Left lung (tissue), 10 donors: ENCODE data around the gene ANP32B. TPM values are rescaled to one million over a fixed set of nuclear protein-coding genes. Genes with fewer than 3 reads are reported as not detected.
"Not testable (repeated sequence)": the region's sequence is repeated elsewhere in the genome, so short reads cannot be mapped to it uniquely, and the experiment has no call there.

Experiments used
- ATAC-seq: fragments of 200-7000 bp; cut with Tn5 transposase; one replicate; pipeline ENCODE4 v1.9.1; 2020; ENCODE audit warnings: moderate library complexity
- DNase-seq, 4 donors: peaks; one replicate each; pipeline ENCODE4 v3.0.0-alpha.2; 2013 to 2020
- H3K27ac ChIP-seq, 2 donors: fragments of 200-600 bp; sonication (generic) in 1 of 2; one replicate each; pipeline versions ENCODE4 v1.5.0 to v1.8.0; 2020 to 2021
- H3K27me3 ChIP-seq, 2 donors: fragments of 200-600 bp; sonication (generic) in 1 of 2; one replicate each; pipeline versions ENCODE4 v1.5.0 to v1.8.0; 2020 to 2021
- H3K36me3 ChIP-seq, 2 donors: fragments of 200-600 bp; sonication (generic) in 1 of 2; one replicate each; pipeline versions ENCODE4 v1.5.0 to v1.8.0; 2020 to 2021
- H3K4me1 ChIP-seq, 2 donors: fragments of 200-600 bp; one replicate each; pipeline ENCODE4 v1.8.0; 2021
- H3K4me3 ChIP-seq, 2 donors: fragments of 200-600 bp; sonication (generic) in 1 of 2; one replicate each; pipeline versions ENCODE4 v1.5.0 to v1.8.0; 2020 to 2021; ENCODE audit warnings: mild to moderate bottlenecking in 1 of 2
- H3K9me3 ChIP-seq, 2 donors: fragments of 200-600 bp; sonication (generic) in 1 of 2; one replicate each; pipeline versions ENCODE4 v1.5.0 to v1.8.0; 2020 to 2021
- intact Hi-C, 2 donors: fragments of 100-400 bp; cut with DNase I; formaldehyde crosslinking; loops; one replicate each; pipeline versions ENCODE4 v1.11.2 to v1.14.2; 2022
- polyA plus RNA-seq, 6 donors: library from polyadenylated mRNA; unstranded; fragments of 120-200 nt; gene quantifications; one replicate each; pipeline ENCODE4 v1.2.1, GENCODE V29; 2013; ENCODE audit not compliant: insufficient read length in 6 of 6
- total RNA-seq, 2 donors: library from RNA; stranded (reverse); fragmentation: NEBNext Ultra II Directional; extraction: Animal tissue kit (Norgen Biotek cat#: 25700); gene quantifications; one replicate each; pipeline ENCODE4 v1.2.1, GENCODE V29; 2021
- TF ChIP-seq, protein P1 (sequence below), 2 donors: fragments of 200-600 bp; sonication (generic) in 1 of 2; IDR thresholded peaks; one replicate each; pipeline versions ENCODE4 v1.5.0 to v1.8.0; 2021; ENCODE audit warnings: antibody characterized with exemption in 2 of 2
- donor health status: DM: no; HTN: yes; CAD: no.
- donor health status: DM: no; HTN: no; CAD: no.

Gene ANP32B
- total and polyA plus RNA-seq, 8 donors = 84.9 to 318 (median 248) TPM

DNA sequence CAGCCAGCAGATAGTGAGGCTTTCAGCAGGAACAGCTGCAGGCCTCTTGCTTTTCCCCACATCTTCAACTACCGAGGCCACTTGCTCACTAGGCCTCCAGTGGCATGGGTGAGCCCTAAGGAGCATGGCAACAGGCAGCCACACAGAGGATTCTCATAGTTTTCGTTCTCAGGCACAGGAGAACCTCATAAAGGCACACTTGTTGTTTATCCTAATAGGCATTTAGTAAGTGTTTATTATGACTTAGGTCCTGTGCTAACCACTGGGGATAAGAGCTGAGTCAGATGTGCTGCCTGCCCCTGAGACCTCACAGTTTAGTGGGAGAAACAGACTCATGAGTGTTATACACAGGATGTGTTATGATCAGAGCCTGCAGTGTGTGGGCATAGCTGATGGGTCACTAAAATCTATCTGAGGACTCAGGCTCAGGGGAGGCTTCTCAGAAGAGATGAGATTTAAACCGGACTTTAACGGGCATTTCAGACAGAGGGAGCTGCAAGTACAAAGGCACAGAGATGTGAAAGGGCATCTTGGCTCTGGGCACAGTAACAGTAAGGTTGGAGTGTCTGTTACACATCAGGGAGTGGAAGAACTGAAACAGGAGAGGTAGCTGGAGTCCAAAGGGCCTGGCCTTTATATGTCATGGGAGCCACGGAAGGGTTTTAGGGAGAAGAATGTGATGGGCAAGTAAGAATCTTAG, 24.2 kb upstream of the ANP32B start:
- Histone ChIP-seq H3K4me1 (no peaks in the 10 kb centered on the region), H3K36me3 (no peaks in the 10 kb centered on the region), H3K27me3 (no peaks in the 10 kb centered on the region), H3K27ac (no peak overlapping the region), H3K9me3 (no peaks in the 10 kb centered on the region), H3K4me3 (no peak overlapping the region)
- TF ChIP-seq, protein P1, sequence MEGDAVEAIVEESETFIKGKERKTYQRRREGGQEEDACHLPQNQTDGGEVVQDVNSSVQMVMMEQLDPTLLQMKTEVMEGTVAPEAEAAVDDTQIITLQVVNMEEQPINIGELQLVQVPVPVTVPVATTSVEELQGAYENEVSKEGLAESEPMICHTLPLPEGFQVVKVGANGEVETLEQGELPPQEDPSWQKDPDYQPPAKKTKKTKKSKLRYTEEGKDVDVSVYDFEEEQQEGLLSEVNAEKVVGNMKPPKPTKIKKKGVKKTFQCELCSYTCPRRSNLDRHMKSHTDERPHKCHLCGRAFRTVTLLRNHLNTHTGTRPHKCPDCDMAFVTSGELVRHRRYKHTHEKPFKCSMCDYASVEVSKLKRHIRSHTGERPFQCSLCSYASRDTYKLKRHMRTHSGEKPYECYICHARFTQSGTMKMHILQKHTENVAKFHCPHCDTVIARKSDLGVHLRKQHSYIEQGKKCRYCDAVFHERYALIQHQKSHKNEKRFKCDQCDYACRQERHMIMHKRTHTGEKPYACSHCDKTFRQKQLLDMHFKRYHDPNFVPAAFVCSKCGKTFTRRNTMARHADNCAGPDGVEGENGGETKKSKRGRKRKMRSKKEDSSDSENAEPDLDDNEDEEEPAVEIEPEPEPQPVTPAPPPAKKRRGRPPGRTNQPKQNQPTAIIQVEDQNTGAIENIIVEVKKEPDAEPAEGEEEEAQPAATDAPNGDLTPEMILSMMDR (IDR thresholded peaks at IDR 0.05) = no peak
- intact Hi-C loops = no loop called here
- no peak for DNase-seq
- no peak for ATAC-seq

- Histone ChIP-seq H3K9me3 (no peaks in the 10 kb centered on the region), H3K4me1 (no peaks in the 10 kb centered on the region), H3K4me3 (no peak overlapping the region), H3K27ac (no peak overlapping the region), H3K27me3 (no peaks in the 10 kb centered on the region), H3K36me3 (no peaks in the 10 kb centered on the region)
- ATAC-seq = no peak
- no peak for DNase-seq
- intact Hi-C loops = no loop called here
- TF ChIP-seq, protein P1 (IDR thresholded peaks at IDR 0.05) = no peak
Measured at GRCh38 chr9:97959585-97959984, 23.6 kb upstream of the ANP32B start.

DNA sequence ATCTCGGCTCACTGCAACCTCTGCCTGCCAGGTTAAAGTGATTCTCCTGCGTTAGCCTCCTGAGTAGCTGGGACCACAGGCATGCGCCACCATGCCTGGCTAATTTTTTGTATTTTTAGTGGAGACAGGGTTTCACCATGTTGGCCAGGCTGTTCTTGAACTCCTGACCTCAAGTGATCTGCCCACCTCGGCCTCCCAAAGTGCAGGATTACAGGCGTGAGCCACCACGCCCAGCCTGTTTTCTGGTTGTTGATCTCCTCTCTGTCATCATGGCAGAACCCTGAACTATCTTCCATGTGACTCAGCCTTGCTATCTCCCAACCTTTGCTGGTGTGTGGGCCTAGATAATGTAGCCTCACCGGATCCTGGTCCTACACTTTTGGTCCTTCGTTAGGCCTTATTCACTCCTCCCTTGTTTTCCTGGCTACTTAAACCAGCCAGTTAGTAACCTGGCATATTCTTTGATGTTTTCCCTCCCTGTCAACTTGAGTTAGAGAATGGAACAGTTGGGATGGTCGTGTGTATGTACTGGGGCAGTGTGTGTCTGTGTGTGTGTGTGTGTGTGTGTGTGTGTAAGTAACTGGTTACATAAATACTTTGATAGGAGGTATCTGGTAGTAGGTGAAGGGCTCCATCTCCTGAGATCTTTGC, 22.3 kb upstream of the ANP32B start:
- H3K4me3 ChIP-seq, intact Hi-C loops, DNase-seq, H3K27me3 ChIP-seq, H3K27ac ChIP-seq, H3K9me3 ChIP-seq, H3K36me3 ChIP-seq, H3K4me1 ChIP-seq, ATAC-seq: not testable (repeated sequence)

DNA sequence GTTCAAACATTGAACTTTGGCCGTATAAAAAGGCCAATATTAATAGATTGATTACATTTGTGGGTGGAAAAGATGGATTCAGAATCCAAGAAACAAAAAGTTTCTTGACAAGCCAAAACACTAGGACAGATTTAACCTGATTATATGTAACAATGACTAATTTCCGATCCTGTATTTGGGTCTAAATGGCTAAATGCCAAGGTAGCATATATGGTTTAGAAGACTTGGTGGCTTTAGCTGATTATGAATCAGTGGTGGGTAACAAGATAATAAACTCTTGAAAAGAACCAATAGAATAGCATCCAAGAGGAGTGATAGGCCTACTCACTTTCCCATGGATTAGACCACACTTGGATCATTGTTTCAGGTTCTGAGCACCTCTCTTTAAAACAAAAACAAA, 21.8 kb upstream of the ANP32B start:
- Histone ChIP-seq H3K4me1 (no peaks in the 10 kb centered on the region), H3K27ac (no peak overlapping the region), H3K36me3 (no peaks in the 10 kb centered on the region), H3K27me3 (no peaks in the 10 kb centered on the region), H3K9me3 (no peaks in the 10 kb centered on the region), H3K4me3 (no peak overlapping the region)
- TF ChIP-seq, protein P1 (IDR thresholded peaks at IDR 0.05) = no peak
- intact Hi-C loops = no loop called here
- ATAC-seq (no peak), DNase-seq (no peak)

DNA sequence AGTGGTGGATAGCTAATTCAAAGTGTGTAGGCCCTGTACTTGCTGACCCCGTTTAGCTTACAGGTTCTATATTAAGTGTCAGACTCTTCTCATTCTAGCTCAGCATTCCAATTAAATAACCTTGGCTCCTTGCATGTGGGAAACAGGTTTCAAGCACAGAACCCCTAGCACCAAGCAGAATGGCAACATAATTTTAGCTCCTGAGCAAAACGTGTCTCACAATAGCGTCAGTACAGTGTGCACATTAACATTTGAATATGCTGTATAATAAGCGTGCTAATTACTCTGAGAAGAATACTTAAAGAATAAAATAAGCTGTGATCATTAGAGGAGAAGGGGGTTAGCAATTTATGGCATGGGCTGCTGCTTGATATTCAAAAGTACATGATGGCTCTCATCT, 21.0 kb upstream of the ANP32B start:
- no peak overlapping the region for H3K4me3 ChIP-seq
- DNase-seq (no peak), ATAC-seq (no peak)
- TF ChIP-seq, protein P1 (IDR thresholded peaks at IDR 0.05) = no peak
- H3K36me3 ChIP-seq = no peaks in the 10 kb centered on the region
- intact Hi-C loops = no loop called here
- H3K27ac ChIP-seq = no peak overlapping the region
- peaks cover 0 to 5% of the 10 kb centered on the region in 2 donors for H3K27me3 ChIP-seq
- no peaks in the 10 kb centered on the region for H3K9me3 ChIP-seq
- no peaks in the 10 kb centered on the region for H3K4me1 ChIP-seq
